ENCODE measurements around the gene HLA-F.

The HLA-F gene

GRCh38 chr6:29759457-29759856, 36.2 kb downstream of the HLA-F start:
- in situ Hi-C loops (cut with MboI; ENCODE audit: low sequenced_read_pairs), result no loop called here

- in situ Hi-C loops (cut with MboI; ENCODE audit: low sequenced_read_pairs), result no loop called here
Observed at GRCh38 chr6:29760328-29760727, 37.1 kb downstream of the HLA-F start.

DNA sequence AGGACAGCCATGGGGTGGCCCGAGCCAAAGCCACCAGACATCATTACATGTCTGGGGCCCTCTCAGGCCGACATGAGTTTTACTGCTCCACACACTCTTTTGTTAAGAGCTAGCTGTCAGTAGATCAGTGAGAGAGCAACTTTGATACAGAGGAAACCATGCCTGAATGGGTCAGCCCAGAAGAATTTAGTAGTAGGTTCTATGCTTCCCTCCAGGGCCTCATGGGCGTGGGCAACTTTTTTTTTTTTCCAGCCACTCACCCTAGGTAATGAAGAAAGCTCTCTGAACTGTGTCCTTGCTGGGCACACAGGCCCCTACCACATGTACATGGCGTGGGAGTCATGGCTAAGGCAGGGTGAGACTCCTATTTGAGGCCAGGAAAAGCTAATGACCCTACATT, 38.8 kb downstream of the HLA-F start:
- in situ Hi-C loops (cut with MboI; ENCODE audit: low sequenced_read_pairs), result no loop called here

GRCh38 chr6:29762781-29763214, 39.6 kb downstream of the HLA-F start:
- in situ Hi-C loops (cut with MboI; ENCODE audit: low sequenced_read_pairs), result no loop called here

DNA sequence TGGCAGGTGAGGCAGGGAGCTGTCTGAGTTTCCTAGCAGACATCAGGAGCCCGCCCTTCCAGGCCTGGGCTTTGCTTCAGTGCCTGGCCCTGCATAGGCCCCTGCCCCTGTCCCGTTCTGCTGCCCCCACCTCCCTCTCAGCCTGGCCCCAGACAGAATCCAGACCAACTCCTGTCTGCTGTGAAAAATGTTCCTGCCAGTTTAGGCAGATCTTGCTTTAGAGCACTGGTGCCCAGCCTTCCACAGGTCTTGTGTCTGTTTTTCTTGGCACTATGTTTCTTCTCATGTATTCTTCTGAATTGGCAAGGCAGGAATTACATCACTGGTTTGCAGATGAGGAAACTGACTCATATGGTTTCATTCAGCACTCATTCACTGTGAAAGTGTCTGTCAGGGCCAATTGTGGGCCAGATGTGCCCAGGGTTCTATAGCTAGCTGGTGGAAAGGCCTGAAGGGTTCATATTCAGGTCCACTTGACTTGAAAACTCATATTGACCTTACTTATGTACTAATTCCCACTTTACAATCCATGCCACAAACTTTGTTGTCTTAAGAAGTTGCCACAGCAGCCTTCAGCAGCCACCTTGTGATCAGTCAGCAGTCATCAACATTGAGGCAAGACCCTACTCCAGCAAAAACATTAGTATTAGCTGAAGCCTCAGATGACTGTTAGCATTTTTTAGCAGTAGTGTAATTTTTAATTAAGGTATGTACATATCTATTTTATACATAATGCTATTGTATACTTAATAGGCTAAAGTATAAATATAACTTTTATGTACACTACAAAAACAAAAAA, 40.5 kb downstream of the HLA-F start:
- in situ Hi-C loops (cut with MboI; ENCODE audit: low sequenced_read_pairs), result no loop called here

GRCh38 chr6:29764422-29765196, 41.4 kb downstream of the HLA-F start:
- in situ Hi-C loops (cut with MboI; ENCODE audit: low sequenced_read_pairs), result no loop called here

- in situ Hi-C loops (cut with MboI; ENCODE audit: low sequenced_read_pairs), result no loop called here
Observed at GRCh38 chr6:29769336-29769735, 46.1 kb downstream of the HLA-F start.

- in situ Hi-C loops (cut with MboI; ENCODE audit: low sequenced_read_pairs), result no loop called here
Observed at GRCh38 chr6:29770306-29770705, 47.1 kb downstream of the HLA-F start.

DNA sequence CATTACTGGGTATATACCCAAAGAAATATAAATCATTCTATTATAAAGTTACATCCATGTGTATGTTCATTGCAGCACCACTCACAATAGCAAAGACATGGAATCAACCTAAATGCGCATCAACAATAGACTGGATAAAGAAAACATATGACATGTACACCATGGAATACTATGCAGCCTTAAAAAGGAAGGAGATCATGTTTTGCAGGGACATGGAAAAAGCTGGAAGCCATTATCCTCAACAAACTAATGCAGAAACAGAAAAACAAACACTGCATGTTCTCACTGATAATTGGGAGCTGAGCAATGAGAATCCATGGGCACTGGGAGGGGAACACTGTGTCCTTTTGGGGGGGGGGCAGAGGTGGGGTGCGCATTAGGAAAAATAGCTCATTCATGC, 53.5 kb downstream of the HLA-F start:
- in situ Hi-C loops (cut with MboI; ENCODE audit: low sequenced_read_pairs), result no loop called here

All from hTERT RPE-1 (cell line).